ENCODE measurements around the gene PTPRG.

- TF ChIP-seq CTCF (IDR thresholded peaks at IDR 0.05) (no peak), POLR2A (IDR thresholded peaks at IDR 0.05) (no peak)
Observed at GRCh38 chr3:62015111-62015510, 453.7 kb downstream of the PTPRG start.
